ENCODE data around the gene RUNX1.
"Not testable (repeated sequence)": the region's sequence is repeated elsewhere in the genome, so short reads cannot be mapped to it uniquely, and the experiment has no call there.

The RUNX1 gene

GRCh38 chr21:34966881-34967280 is 82.2 kb downstream of the RUNX1 start:
- not testable (repeated sequence) for FAIRE-seq

GRCh38 chr21:34965200-34966174 is 83.6 kb downstream of the RUNX1 start:
- FAIRE-seq, result no peak

- FAIRE-seq, result no peak
These were observed 86.4 kb downstream of the RUNX1 start for GRCh38 chr21:34962586-34963222.

- no peak for FAIRE-seq
These were observed 87.0 kb downstream of the RUNX1 start for GRCh38 chr21:34962136-34962535.

GRCh38 chr21:34960687-34961086 is 88.4 kb downstream of the RUNX1 start:
- no peak for FAIRE-seq

- no peak for FAIRE-seq
These were observed 89.5 kb downstream of the RUNX1 start for GRCh38 chr21:34959607-34960006.

- no peak for FAIRE-seq
These were observed 91.1 kb downstream of the RUNX1 start for GRCh38 chr21:34958040-34958439.

- FAIRE-seq, result no peak
These were observed 92.4 kb downstream of the RUNX1 start for GRCh38 chr21:34956416-34957316.

- FAIRE-seq, result no peak
These were observed 95.2 kb downstream of the RUNX1 start for GRCh38 chr21:34953950-34954349.

DNA sequence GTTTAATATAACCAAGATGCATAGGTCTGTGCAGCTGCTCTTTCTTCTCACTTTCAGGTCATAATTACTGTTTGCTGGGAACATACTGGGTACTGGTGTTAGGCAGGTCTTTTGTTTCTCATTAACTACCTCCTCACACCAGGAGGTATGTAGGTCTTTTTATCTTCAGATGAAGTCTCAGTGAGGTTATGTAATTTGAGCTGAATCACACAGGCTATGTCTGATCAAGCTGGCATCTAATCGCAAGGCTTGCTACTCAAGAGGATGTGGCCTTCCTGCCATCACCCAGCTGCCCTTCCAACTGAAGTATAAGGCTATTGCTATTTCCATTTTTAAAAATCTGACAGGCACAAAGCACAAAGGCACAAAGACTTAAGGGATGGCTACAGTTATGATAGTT is 96.4 kb downstream of the RUNX1 start:
- FAIRE-seq, result no peak

DNA sequence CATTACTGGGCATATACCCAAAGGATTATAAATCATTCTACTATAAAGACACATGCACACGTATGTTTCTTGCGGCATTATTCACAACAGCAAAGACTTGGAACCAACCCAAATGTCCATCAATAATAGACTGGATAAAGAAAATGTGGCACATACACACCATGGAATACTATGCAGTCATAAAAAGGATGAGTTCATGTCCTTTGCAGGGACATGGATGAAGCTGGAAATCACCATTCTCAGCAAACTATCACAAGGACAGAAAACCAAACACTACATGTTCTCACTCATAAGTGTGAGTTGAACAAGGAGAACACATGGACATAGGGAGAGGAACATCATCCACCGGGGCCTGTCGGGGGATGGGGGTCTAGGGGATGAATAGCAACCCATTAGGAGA is 97.2 kb downstream of the RUNX1 start:
- not testable (repeated sequence) for FAIRE-seq

GRCh38 chr21:34950980-34951379 is 98.1 kb downstream of the RUNX1 start:
- FAIRE-seq, result no peak

- FAIRE-seq, result no peak
These were observed 99.6 kb downstream of the RUNX1 start for GRCh38 chr21:34949499-34949898.

GRCh38 chr21:34949030-34949429 is 100.1 kb downstream of the RUNX1 start:
- no peak for FAIRE-seq

GRCh38 chr21:34948157-34948556 is 100.9 kb downstream of the RUNX1 start:
- no peak for FAIRE-seq

GRCh38 chr21:34946916-34947534 is 102.1 kb downstream of the RUNX1 start:
- no peak for FAIRE-seq

GRCh38 chr21:34946385-34946840 is 102.7 kb downstream of the RUNX1 start:
- FAIRE-seq, result no peak

GRCh38 chr21:34945288-34945687 is 103.8 kb downstream of the RUNX1 start:
- no peak for FAIRE-seq

GRCh38 chr21:34944015-34944755 is 104.9 kb downstream of the RUNX1 start:
- FAIRE-seq, result no peak

GRCh38 chr21:34942911-34943310 is 106.2 kb downstream of the RUNX1 start:
- no peak for FAIRE-seq

- no peak for FAIRE-seq
These were observed 107.9 kb downstream of the RUNX1 start for GRCh38 chr21:34941162-34941561.
